Activated CD8-positive, alpha-beta T cell treated with anti-CD3 and anti-CD28 coated beads for 36 hours (primary cell): Measurements from ENCODE around the gene SLC35F4. TPM values are rescaled to one million over a fixed set of nuclear protein-coding genes. Genes with fewer than 3 reads are reported as not detected.
"Not testable (repeated sequence)": the region's sequence is repeated elsewhere in the genome, so short reads cannot be mapped to it uniquely, and the experiment has no call there.

Experiments used
- ATAC-seq: fragments of 200-7000 bp; cut with Tn5 transposase; one replicate; pipeline ENCODE4 v1.10.0; 2021; ENCODE audit warnings: mild to moderate bottlenecking, moderate library complexity
- CTCF ChIA-PET: fragments of 350-600 bp; sonication (Branson Sonifier 250); formaldehyde crosslinking; loops from one replicate; lab custom pipeline; 2021; ENCODE audit warnings: antibody characterized with exemption; lab: Charles Lee
- POLR2A ChIA-PET: fragments of 350-600 bp; sonication (Branson Sonifier 250); formaldehyde crosslinking; loops from one replicate; lab custom pipeline; 2021; ENCODE audit warnings: antibody characterized with exemption; lab: Charles Lee
- DNase-seq: peaks from one replicate; pipeline ENCODE4 v3.0.0-alpha.2; 2020
- H3K27ac Mint-ChIP-seq: one replicate; pipeline ENCODE4 v1.8.0; 2021; ENCODE audit warnings: mild to moderate bottlenecking, mixed read lengths
- H3K27me3 Mint-ChIP-seq: one replicate; pipeline ENCODE4 v1.8.0; 2021; ENCODE audit warnings: mixed read lengths
- H3K36me3 Mint-ChIP-seq: one replicate; pipeline ENCODE4 v1.8.0; 2021; ENCODE audit warnings: low read depth, mixed read lengths
- H3K4me1 Mint-ChIP-seq: one replicate; pipeline ENCODE4 v1.8.0; 2021; ENCODE audit warnings: low read depth, mixed read lengths
- H3K4me3 Mint-ChIP-seq: one replicate; pipeline ENCODE4 v1.8.0; 2021; ENCODE audit warnings: mild to moderate bottlenecking, moderate library complexity, mixed read lengths
- H3K9me3 Mint-ChIP-seq: one replicate; pipeline ENCODE4 v1.8.0; 2021; ENCODE audit warnings: mixed read lengths
- CTCF ChIP-seq: fragments of 200-600 bp; IDR thresholded peaks from one replicate; pipeline ENCODE4 v1.8.0; 2022; ENCODE audit warnings: antibody characterized with exemption, mild to moderate bottlenecking
- intact Hi-C: fragments of 100-400 bp; cut with micrococcal nuclease; formaldehyde crosslinking; loops from one replicate; pipeline ENCODE4 v1.10.0; 2022
- total RNA-seq, 2 experiments: library from RNA; stranded (reverse); gene quantifications; one replicate each; pipeline ENCODE4 v1.2.3, GENCODE V29; 2021

The SLC35F4 gene
- total RNA-seq, 2 experiments from 2014 or later: not detected

- H3K4me3 Mint-ChIP-seq: no peak overlapping the region
- DNase-seq: no peak
- ATAC-seq: no peak
- no peaks in the 10 kb centered on the region for H3K9me3 Mint-ChIP-seq
- H3K4me1 Mint-ChIP-seq: no peaks in the 10 kb centered on the region
- no peaks in the 10 kb centered on the region for H3K36me3 Mint-ChIP-seq
- H3K27ac Mint-ChIP-seq: no peak overlapping the region
- intact Hi-C loops: no loop called here
- TF ChIP-seq CTCF: no peak
- POLR2A ChIA-PET: no interaction called here
- H3K27me3 Mint-ChIP-seq: no peaks in the 10 kb centered on the region
- CTCF ChIA-PET: no interaction called here
These were observed 110.8 kb downstream of the SLC35F4 start for GRCh38 chr14:57755018-57755521.

- no peak for TF ChIP-seq CTCF
- H3K27ac Mint-ChIP-seq: no peak overlapping the region
- no peaks in the 10 kb centered on the region for H3K36me3 Mint-ChIP-seq
- ATAC-seq (no peak), DNase-seq (no peak)
- intact Hi-C loops: no loop called here
- H3K4me3 Mint-ChIP-seq: no peak overlapping the region
- POLR2A ChIA-PET: no interaction called here
- H3K27me3 Mint-ChIP-seq: no peaks in the 10 kb centered on the region
- no peaks in the 10 kb centered on the region for H3K4me1 Mint-ChIP-seq
- H3K9me3 Mint-ChIP-seq: no peaks in the 10 kb centered on the region
- CTCF ChIA-PET: no interaction called here
These were observed 111.4 kb downstream of the SLC35F4 start for GRCh38 chr14:57754527-57754926.

- Mint-ChIP-seq H3K27me3 (no peaks in the 10 kb centered on the region), H3K9me3 (no peaks in the 10 kb centered on the region), H3K27ac (no peak overlapping the region), H3K36me3 (no peaks in the 10 kb centered on the region), H3K4me1 (no peaks in the 10 kb centered on the region), H3K4me3 (no peak overlapping the region)
- ATAC-seq (no peak), DNase-seq (no peak)
- intact Hi-C loops: no loop called here
- ChIA-PET POLR2A (no interaction called here), CTCF (no interaction called here)
- no peak for TF ChIP-seq CTCF
These were observed 112.1 kb downstream of the SLC35F4 start for GRCh38 chr14:57753821-57754220.

- H3K27me3 Mint-ChIP-seq, H3K27ac Mint-ChIP-seq, DNase-seq, POLR2A ChIA-PET, H3K36me3 Mint-ChIP-seq, H3K4me1 Mint-ChIP-seq, intact Hi-C loops, H3K9me3 Mint-ChIP-seq, CTCF ChIA-PET, H3K4me3 Mint-ChIP-seq, ATAC-seq: not testable (repeated sequence)
These were observed 113.7 kb downstream of the SLC35F4 start for GRCh38 chr14:57752142-57752695.

- Mint-ChIP-seq H3K27ac (no peak overlapping the region), H3K27me3 (no peaks in the 10 kb centered on the region), H3K4me1 (no peaks in the 10 kb centered on the region), H3K36me3 (no peaks in the 10 kb centered on the region), H3K4me3 (no peak overlapping the region), H3K9me3 (no peaks in the 10 kb centered on the region)
- intact Hi-C loops: no loop called here
- no peak for TF ChIP-seq CTCF
- POLR2A ChIA-PET: interaction anchor here (1.2 kb wide), 1 partner anchor 11 kb away, joined by 3 read pairs; no protein-coding TSS in a partner anchor
- ATAC-seq (no peak), DNase-seq (no peak)
- CTCF ChIA-PET: no interaction called here
These were observed 114.5 kb downstream of the SLC35F4 start for GRCh38 chr14:57751400-57751799.
